A673 (cell line): ENCODE results near the gene PRRT3.

Experiments
- CTCF ChIP-seq: fragments of 300-800, 200-600 bp; sonication (generic); conservative IDR thresholded peaks from 2 replicates; pipeline ENCODE4 v1.5.1; 2017; ENCODE audit warnings: low read depth, mild to moderate bottlenecking, antibody characterized with exemption, low read length, moderate library complexity, mixed read lengths
- EZH2 ChIP-seq: fragments of 200-600 bp; sonication (generic); IDR thresholded peaks from 2 replicates; pipeline ENCODE4 v1.6.1; 2017; ENCODE audit warnings: borderline replicate concordance, low read depth, mild to moderate bottlenecking, mixed read lengths, antibody characterized with exemption, low read length; ENCODE audit not compliant: poor library complexity, severe bottlenecking

DNA sequence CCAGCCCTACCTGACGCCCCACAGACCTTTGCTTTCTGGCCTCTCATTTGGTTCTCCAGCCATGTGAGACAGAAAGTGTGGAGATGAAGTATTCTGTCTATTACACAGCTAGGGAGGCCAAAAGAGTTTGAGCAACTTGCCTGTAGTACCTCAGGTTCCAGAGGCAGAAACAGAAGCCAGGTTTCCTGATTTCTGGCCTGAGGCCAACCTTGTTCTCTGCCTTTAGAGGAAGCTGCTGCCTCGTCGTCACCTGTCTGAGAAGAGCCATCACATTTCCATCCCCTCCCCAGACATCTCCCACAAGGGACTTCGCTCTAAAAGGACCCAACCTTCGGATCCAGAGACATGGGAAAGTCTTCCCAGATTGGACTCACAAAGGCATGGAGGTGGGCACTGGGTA is 45.7 kb downstream of the PRRT3 start:
- TF ChIP-seq CTCF (no peak), EZH2 (no peak)
